NCI-H1436 treated with DMSO at 0.1 percent for 48 hours (cell line): ENCODE data around the gene STAT5A.
"Not testable (repeated sequence)": the region's sequence is repeated elsewhere in the genome, so short reads cannot be mapped to it uniquely, and the experiment has no call there.

ENCODE experiments used
- DNase-seq: peaks from one replicate; lab custom pipeline; 2025; lab: John Stamatoyannopoulos, UW

The STAT5A gene

GRCh38 chr17:42285346-42286050 lies 2.8 kb upstream of the STAT5A start:
- DNase-seq, result no peak

- no peak for DNase-seq
These were observed 1.7 kb upstream of the STAT5A start for GRCh38 chr17:42286411-42287221.

GRCh38 chr17:42287305-42287976 lies 857 bp upstream of the STAT5A start:
- DNase-seq, result no peak

GRCh38 chr17:42288803-42289610 lies 709 bp downstream of the STAT5A start:
- DNase-seq, result no peak

DNA sequence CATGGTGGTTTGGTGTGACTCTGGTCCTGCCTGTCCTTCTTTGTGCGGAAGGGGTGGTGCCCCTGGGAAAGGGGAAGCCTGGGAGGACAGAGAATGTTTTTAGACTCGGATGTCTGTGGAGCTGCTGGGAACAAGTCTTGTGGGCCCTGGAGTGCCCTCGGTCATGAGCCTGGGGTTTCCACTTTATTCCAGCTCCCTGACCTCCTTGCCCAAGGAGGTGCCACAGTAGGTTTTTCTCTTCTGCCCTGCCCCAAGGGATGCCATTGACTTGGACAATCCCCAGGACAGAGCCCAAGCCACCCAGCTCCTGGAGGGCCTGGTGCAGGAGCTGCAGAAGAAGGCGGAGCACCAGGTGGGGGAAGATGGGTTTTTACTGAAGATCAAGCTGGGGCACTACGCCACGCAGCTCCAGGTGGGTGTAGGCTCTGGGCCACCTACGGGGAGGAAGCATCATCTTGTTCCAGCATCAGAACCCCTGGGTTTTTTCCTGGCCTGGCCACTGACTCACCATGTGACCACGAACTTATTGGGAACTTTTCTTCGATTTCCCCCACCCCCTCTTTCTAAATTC lies 1.4 kb downstream of the STAT5A start:
- no peak for DNase-seq

- no peak for DNase-seq
These were observed 2.3 kb downstream of the STAT5A start for GRCh38 chr17:42290577-42290976.

GRCh38 chr17:42291129-42291528 lies 2.8 kb downstream of the STAT5A start:
- DNase-seq, result no peak

- DNase-seq, result no peak
These were observed 6.4 kb downstream of the STAT5A start for GRCh38 chr17:42294469-42295398.

DNA sequence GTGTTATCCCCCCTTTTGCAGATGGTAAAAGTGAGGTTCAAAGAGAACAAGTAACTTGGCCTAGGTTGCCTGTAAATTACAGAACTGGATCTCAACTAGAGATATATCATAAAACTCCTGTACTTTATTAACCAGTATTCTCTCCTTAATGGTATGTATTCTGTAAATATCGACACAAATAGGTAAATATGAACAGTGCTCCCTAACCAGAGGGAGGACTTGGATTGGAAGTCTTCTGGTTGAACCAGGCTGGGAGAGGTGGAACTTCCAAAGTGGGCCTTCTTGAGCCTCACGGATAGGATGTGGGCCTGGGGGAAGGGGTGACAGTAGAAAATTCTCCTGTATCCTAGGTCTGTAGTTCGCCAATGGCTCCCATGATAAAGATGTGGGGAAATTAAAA lies 7.7 kb downstream of the STAT5A start:
- DNase-seq, result no peak

GRCh38 chr17:42297775-42298174 lies 9.5 kb downstream of the STAT5A start:
- not testable (repeated sequence) for DNase-seq

GRCh38 chr17:42299361-42299760 lies 11.1 kb downstream of the STAT5A start:
- DNase-seq, result not testable (repeated sequence)

GRCh38 chr17:42299913-42300312 lies 11.6 kb downstream of the STAT5A start:
- DNase-seq, result not testable (repeated sequence)

DNA sequence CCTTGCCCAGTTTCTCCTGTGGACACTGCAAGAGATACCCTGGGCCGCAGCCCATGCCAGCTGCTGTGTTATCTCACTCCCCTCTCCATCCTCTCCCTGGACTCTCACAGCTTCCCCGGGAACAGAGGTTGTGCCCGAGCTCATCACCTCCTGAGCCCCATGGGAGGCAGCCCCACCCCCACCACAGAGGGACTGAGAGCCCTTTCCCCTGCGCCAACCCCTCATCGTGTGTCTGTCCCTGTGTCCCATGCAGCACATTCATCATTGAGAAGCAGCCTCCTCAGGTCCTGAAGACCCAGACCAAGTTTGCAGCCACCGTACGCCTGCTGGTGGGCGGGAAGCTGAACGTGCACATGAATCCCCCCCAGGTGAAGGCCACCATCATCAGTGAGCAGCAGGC lies 12.7 kb downstream of the STAT5A start:
- no peak for DNase-seq

DNA sequence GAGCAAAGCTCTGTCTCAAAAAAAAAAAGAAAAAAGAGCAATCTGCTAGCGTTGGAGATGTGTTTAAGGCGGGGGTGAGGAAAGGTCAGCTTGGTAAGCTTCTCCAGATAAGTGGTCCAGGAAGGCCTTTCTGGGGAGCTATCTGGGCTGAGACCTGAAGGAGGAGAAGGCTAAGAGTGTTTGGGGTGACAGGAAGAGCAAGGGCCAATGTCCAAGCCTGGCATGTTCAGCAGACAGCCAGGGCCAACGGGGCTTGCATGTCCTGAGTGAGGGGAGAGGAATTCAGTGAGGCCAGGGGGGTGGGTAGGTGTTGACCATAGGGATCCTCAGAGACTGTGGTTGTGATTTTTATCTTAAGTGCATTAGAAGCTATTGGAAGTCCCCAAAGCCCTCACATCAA lies 15.4 kb downstream of the STAT5A start:
- DNase-seq, result no peak

DNA sequence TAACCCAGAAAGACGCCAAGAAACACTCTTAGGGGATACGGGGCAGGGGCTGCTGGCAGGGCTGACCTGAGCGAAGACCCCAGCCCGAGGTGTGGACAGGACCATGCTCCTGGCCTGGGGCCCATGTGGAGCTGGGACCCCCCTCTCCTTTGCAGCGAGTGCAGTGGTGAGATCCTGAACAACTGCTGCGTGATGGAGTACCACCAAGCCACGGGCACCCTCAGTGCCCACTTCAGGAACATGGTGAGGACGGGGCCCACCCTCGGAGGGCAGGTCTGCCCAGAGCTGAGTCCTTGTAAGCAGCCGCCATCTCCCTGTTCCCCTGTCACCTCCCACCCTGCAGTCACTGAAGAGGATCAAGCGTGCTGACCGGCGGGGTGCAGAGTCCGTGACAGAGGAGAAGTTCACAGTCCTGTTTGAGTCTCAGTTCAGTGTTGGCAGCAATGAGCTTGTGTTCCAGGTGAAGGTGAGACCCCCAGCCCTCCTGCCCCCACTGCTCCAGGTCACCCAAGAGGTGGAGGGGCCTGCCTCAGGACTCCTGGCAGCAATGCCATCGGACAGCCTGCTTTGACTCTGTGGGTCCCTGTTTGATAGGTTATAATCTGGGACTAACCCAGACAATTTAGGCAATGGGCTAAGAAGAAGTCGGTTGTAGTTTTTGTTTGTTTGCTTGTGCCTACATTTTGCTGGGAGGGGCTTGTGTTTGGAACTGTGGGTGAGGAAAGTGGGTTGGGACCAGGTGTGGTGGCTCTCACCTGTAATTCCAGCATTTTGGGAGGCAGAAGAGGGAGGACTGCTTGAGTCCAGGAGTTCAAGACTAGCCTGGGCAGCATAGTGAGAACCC lies 16.1 kb downstream of the STAT5A start:
- DNase-seq, result no peak

DNA sequence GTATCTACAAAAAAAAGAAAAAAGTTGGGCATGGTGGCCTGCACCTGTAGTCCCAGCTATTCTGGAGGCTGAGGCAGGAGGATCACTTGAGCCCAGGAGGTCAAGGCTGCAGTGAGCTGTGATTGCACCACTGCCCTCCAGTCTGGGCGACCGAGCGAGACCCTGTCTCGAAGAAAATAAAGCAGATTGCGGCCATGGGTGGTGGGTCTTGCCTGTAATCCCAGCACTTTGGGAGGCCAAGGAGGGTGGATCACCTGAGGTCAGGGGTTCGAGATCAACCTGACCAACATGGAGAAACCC lies 16.7 kb downstream of the STAT5A start:
- DNase-seq, result not testable (repeated sequence)

- DNase-seq, result no peak
These were observed 17.5 kb downstream of the STAT5A start for GRCh38 chr17:42305543-42306384.

DNA sequence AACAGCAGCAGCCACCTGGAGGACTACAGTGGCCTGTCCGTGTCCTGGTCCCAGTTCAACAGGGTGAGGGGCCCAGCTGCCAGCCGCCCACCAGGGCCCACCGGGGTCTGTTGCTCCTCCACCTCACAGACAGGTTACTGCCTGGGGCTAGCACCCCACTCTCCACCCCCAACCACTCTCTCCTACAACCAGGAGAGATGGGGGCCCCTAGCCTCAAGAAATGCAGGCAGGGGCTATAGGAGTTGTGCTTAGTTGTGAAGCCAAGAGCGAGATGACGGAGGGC lies 18.0 kb downstream of the STAT5A start:
- DNase-seq, result no peak

DNA sequence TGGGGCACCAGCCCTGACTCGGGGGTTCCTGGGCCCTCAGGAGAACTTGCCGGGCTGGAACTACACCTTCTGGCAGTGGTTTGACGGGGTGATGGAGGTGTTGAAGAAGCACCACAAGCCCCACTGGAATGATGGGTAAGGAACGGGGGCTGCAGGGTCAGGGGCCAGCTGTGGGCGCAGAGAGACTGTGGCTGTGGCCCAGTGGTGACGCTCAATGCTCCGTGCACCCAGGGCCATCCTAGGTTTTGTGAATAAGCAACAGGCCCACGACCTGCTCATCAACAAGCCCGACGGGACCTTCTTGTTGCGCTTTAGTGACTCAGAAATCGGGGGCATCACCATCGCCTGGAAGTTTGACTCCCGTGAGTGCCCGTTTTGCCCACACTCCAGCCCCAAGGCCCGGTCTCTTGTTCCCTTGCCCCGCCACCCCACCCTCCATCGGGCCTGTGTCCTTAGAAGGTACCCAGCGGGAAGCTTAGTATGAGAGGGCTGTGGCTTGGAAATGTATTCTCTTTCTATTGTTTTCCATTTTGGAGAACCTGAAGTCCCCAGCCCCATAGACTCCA lies 19.1 kb downstream of the STAT5A start:
- DNase-seq, result no peak
